ENCODE measurements around the gene PLAGL2. TPM values are rescaled to one million over a fixed set of nuclear protein-coding genes. Genes with fewer than 3 reads are reported as not detected.

Gene PLAGL2, protein sequence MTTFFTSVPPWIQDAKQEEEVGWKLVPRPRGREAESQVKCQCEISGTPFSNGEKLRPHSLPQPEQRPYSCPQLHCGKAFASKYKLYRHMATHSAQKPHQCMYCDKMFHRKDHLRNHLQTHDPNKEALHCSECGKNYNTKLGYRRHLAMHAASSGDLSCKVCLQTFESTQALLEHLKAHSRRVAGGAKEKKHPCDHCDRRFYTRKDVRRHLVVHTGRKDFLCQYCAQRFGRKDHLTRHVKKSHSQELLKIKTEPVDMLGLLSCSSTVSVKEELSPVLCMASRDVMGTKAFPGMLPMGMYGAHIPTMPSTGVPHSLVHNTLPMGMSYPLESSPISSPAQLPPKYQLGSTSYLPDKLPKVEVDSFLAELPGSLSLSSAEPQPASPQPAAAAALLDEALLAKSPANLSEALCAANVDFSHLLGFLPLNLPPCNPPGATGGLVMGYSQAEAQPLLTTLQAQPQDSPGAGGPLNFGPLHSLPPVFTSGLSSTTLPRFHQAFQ
- total RNA-seq: 10 to 100 TPM; 11.9 to 16.6 (median 12.5) TPM
- 1 to 10 TPM; 2.2 to 4.0 (median 2.2) TPM for polyA plus RNA-seq
- long read RNA-seq, donor 1, full-length matches to known transcripts: 6 of 6 reads
- long read RNA-seq, donor 1, partial matches to known transcripts: 0 of 6 reads
- long read RNA-seq, donor 1, other reads (novel, unspliced or antisense): 0 of 6 reads
- long read RNA-seq, donor 2, full-length matches to known transcripts: 2 of 2 reads
- long read RNA-seq, donor 2, partial matches to known transcripts: 0 of 2 reads
- long read RNA-seq, donor 2, other reads (novel, unspliced or antisense): 0 of 2 reads

DNA sequence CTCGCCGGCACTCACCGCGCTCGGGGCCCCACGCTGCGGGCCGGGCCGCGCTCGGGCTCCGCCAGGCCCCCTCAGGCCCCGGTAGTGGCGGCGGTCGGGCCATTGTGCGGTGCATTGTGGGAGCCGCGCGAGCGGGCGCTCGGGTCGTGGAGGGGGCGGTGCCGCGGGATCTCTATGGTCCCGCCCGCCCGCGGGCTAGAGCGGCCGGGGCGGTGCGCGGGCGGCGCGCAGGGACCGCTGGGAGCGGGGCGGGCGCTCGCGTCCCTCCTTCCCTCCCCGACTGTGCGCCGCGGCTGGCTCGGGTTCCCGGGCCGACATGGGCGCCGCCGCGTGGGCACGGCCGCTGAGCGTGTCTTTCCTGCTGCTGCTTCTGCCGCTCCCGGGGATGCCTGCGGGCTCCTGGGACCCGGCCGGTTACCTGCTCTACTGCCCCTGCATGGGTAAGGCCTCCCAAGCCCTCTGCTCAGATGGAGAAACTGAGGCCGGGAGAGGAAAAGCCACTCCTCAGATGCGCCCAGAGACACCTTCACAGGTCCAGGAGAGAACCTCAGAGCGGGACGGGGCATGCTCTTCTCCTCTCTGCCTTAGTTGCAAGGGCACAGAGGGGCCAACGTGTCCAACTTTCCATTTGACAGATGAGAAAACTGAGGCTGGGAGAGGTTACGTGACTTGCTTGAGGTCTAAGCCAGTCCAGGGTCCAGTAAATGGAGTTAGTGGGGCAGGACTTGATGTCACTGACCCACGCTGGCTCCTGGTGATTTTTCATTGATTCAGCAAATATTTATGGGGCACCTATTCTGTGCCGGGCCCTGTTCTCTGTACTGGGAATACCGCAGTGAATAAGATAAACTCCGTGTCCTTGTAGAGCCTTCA lies at the start of gene PLAGL2, which contains the start of gene POFUT1:
Gene PLAGL2, minus strand, starts transcription at position 118 of the 873 bp plus-strand sequence. CDS start 5,565 bp downstream, outside the sequence.
Gene POFUT1, plus strand, starts transcription at position 255 of the 873 bp plus-strand sequence. Its CDS starts 62 bp downstream, at position 317.
- Histone ChIP-seq H3K36me3 (peaks cover 0 to 45% (median 17%) of the 10 kb centered on the region in 6 donors), H3K27me3 (replicated peaks in 1 of 7) (no peaks in the 10 kb centered on the region), H3K4me3 (peak within 1 kb of the TSS; percentile 71 to 100 (median 89)), H3K27ac (peak within 1 kb of the TSS; percentile 77 to 95 (median 88)), H3K9me3 (no peaks in the 10 kb centered on the region), H3K4me1 (peaks cover 40 to 80% (median 61%) of the 10 kb centered on the region in 6 donors)
- peak; percentile 98 for DNase-seq
- intact Hi-C loops (cut with DNase I; ENCODE audit: low total_unique reads): no loop called here
- peak in 1 of 3 donors; percentile 32 for TF ChIP-seq POLR2A (IDR thresholded peaks at IDR 0.05)
- TF ChIP-seq POLR2AphosphoS5 (IDR thresholded peaks at IDR 0.05): peak; percentile 70 to 85 (median 80)
- TF ChIP-seq, protein P1, sequence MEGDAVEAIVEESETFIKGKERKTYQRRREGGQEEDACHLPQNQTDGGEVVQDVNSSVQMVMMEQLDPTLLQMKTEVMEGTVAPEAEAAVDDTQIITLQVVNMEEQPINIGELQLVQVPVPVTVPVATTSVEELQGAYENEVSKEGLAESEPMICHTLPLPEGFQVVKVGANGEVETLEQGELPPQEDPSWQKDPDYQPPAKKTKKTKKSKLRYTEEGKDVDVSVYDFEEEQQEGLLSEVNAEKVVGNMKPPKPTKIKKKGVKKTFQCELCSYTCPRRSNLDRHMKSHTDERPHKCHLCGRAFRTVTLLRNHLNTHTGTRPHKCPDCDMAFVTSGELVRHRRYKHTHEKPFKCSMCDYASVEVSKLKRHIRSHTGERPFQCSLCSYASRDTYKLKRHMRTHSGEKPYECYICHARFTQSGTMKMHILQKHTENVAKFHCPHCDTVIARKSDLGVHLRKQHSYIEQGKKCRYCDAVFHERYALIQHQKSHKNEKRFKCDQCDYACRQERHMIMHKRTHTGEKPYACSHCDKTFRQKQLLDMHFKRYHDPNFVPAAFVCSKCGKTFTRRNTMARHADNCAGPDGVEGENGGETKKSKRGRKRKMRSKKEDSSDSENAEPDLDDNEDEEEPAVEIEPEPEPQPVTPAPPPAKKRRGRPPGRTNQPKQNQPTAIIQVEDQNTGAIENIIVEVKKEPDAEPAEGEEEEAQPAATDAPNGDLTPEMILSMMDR (IDR thresholded peaks at IDR 0.05 in 8 of 11, conservative IDR thresholded peaks at IDR 0.05 in 3 of 11): peak in 4 of 11 experiments; percentile 22 to 38 (median 27)
- WGBS, 5 donors: 1 to 13% (median 2%) methylated on average over 6 to 74 of the region's 74 CpGs

DNA sequence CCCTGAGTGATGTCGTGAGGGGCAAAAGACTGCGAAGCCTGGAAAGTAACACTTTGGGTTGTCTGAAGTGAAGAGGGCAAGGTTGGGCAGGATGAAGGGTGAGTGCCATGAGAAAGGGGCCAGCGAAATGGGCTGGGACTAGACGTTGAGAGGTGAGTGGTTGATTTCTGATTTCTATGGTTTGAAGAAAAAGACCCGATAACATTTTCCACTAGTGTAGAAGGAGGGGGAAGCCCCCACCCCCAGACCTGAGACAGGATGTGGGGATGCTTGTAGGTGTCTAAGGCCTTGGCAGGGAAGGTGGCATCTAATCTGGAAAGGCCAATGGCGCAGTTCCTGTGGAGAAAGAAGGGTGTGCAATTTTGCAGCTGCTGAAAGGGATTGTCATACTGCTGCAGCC lies 44.6 kb upstream of the PLAGL2 start:
- peaks cover 0 to 8% (median 0%) of the 10 kb centered on the region in 6 donors for H3K4me1 ChIP-seq
- H3K27me3 ChIP-seq (replicated peaks in 1 of 7): no peaks in the 10 kb centered on the region
- intact Hi-C loops (cut with DNase I; ENCODE audit: low total_unique reads): no loop called here
- peak; percentile 46 for DNase-seq
- H3K4me3 ChIP-seq: no peak overlapping the region
- no peaks in the 10 kb centered on the region for H3K9me3 ChIP-seq
- no peak overlapping the region for H3K27ac ChIP-seq
- no peak for TF ChIP-seq POLR2AphosphoS5 (IDR thresholded peaks at IDR 0.05)
- TF ChIP-seq, protein P1 (IDR thresholded peaks at IDR 0.05 in 8 of 11, conservative IDR thresholded peaks at IDR 0.05 in 3 of 11): no peak
- no peak for TF ChIP-seq POLR2A (IDR thresholded peaks at IDR 0.05)
- WGBS, 5 donors: 63 to 82% (median 76%) methylated on average over 6 of the region's 6 CpGs
- no peaks in the 10 kb centered on the region for H3K36me3 ChIP-seq

DNA sequence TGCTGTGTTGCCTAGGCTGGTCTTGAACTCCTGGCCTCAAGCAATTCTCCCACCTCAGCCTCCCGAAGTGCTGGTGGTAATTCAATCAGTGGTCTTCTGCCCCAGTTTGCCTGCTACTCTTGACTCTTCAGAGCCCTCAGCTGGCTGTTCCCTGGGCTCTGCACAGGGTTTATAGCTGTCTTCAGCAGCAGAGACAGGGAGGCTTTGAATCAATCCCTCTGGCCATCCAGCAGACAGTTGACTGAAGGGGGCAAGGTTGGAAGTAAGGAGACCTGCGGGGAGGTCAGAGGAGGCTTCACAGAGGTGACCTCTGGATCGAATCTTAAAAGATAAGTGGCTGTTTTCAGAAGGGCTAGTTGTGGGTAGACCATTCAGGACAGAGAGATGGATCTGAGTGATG lies 43.9 kb upstream of the PLAGL2 start:
- intact Hi-C loops (cut with DNase I; ENCODE audit: low total_unique reads): no loop called here
- Histone ChIP-seq H3K4me3 (no peak overlapping the region), H3K27me3 (replicated peaks in 1 of 7) (no peaks in the 10 kb centered on the region), H3K4me1 (peaks cover 0 to 8% (median 0%) of the 10 kb centered on the region in 6 donors), H3K27ac (no peak overlapping the region), H3K9me3 (no peaks in the 10 kb centered on the region), H3K36me3 (no peaks in the 10 kb centered on the region)
- TF ChIP-seq POLR2AphosphoS5 (IDR thresholded peaks at IDR 0.05) (no peak), POLR2A (IDR thresholded peaks at IDR 0.05) (no peak)
- TF ChIP-seq, protein P1 (IDR thresholded peaks at IDR 0.05 in 8 of 11, conservative IDR thresholded peaks at IDR 0.05 in 3 of 11): no peak
- 69 to 82% (median 73%) methylated on average over 3 of the region's 3 CpGs for WGBS, 5 donors
- DNase-seq: peak; percentile 1
